H1 (cell line): ENCODE measurements around the gene RTKN2. TPM values are rescaled to one million over a fixed set of nuclear protein-coding genes. Genes with fewer than 3 reads are reported as not detected.

Source experiments
- CTCF ChIA-PET: fragments of 300-600 bp; sonication (Branson Sonifier 250); formaldehyde crosslinking; loops from one replicate; lab custom pipeline; 2021; ENCODE audit not compliant: partially characterized antibody; lab: Charles Lee
- POLR2A ChIA-PET: fragments of 300-600 bp; sonication (Branson Sonifier 250); formaldehyde crosslinking; loops from one replicate; lab custom pipeline; 2021; ENCODE audit warnings: inconsistent platforms; ENCODE audit not compliant: partially characterized antibody; lab: Charles Lee
- DNase-seq, 2 experiments: peaks; one replicate each; pipeline versions ENCODE4 v3.0.0 to v3.0.0-alpha.2; 2010 to 2022; ENCODE audit warnings: low spot score in 2 of 2, low read depth in 1 of 2, mixed read lengths in 1 of 2
- FAIRE-seq: peaks from 2 replicates; lab custom pipeline; 2011; peaks lifted over from hg19 to GRCh38; lab: Jason Lieb, UNC
- H2AFZ ChIP-seq: 2 replicates; pipeline ENCODE4 v1.8.1; 2012; ENCODE audit warnings: low read length, inconsistent platforms
- H2AK5ac ChIP-seq: 2 replicates; pipeline ENCODE4 v1.6.1; 2013; ENCODE audit warnings: low read depth, low read length
- H2BK120ac ChIP-seq: replicated peaks from 2 replicates; pipeline ENCODE3; 2013; ENCODE audit warnings: low read depth, low read length, inconsistent platforms
- H2BK12ac ChIP-seq: 2 replicates; pipeline ENCODE4 v1.6.1; 2013; ENCODE audit warnings: low read depth, low read length
- H2BK15ac ChIP-seq: 2 replicates; pipeline ENCODE4 v1.6.1; 2013; ENCODE audit warnings: low read length
- H2BK20ac ChIP-seq: 2 replicates; pipeline ENCODE4 v1.6.1; 2013; ENCODE audit warnings: low read length
- H2BK5ac ChIP-seq: 2 replicates; pipeline ENCODE4 v1.6.1; 2013; ENCODE audit warnings: low read depth, low read length
- H3K14ac ChIP-seq: 2 replicates; pipeline ENCODE4 v1.6.1; 2013; ENCODE audit warnings: inconsistent platforms; ENCODE audit not compliant: insufficient read length
- H3K18ac ChIP-seq: 2 replicates; pipeline ENCODE4 v1.6.1; 2013; ENCODE audit warnings: low read length; ENCODE audit errors: extremely low read depth
- H3K23ac ChIP-seq: 2 replicates; pipeline ENCODE4 v1.6.1; 2013; ENCODE audit warnings: inconsistent platforms; ENCODE audit not compliant: insufficient read length
- H3K23me2 ChIP-seq: 2 replicates; pipeline ENCODE4 v1.6.1; 2013; ENCODE audit warnings: low read depth, low read length
- H3K27ac ChIP-seq: 2 replicates; pipeline ENCODE4 v1.6.1; 2011; ENCODE audit warnings: low read depth, low read length, inconsistent platforms
- H3K27me3 ChIP-seq, 4 experiments: replicated peaks in 1 of 4; 1 replicate in 1 of 4; 2 replicates in 3 of 4; pipeline versions ENCODE4 v1.6.1 to v1.8.1; 2011 to 2013; ENCODE audit warnings: low read length in 3 of 4, mild to moderate bottlenecking in 3 of 4, inconsistent platforms in 2 of 4, mixed read lengths in 2 of 4, moderate library complexity in 1 of 4; ENCODE audit not compliant: control insufficient read depth in 3 of 4, insufficient read depth in 3 of 4; ENCODE audit errors: extremely low read depth in 1 of 4
- H3K36me3 ChIP-seq, 4 experiments: 2 replicates each; pipeline versions ENCODE4 v1.6.1 to v1.8.1; 2011 to 2013; ENCODE audit warnings: mild to moderate bottlenecking in 4 of 4, low read length in 3 of 4, moderate library complexity in 2 of 4, control low read depth in 1 of 4, inconsistent platforms in 1 of 4; ENCODE audit not compliant: insufficient read depth in 4 of 4, control insufficient read depth in 2 of 4
- H3K4ac ChIP-seq: replicated peaks from 2 replicates; pipeline ENCODE3; 2013; ENCODE audit warnings: low read length, low read depth, mixed read lengths, inconsistent platforms; ENCODE audit not compliant: insufficient read length
- H3K4me1 ChIP-seq, 4 experiments: replicated peaks in 1 of 4; 1 replicate in 1 of 4; 2 replicates in 3 of 4; pipeline versions ENCODE4 v1.6.1 to v1.8.1; 2011 to 2013; ENCODE audit warnings: low read length in 3 of 4, inconsistent platforms in 2 of 4, mixed read lengths in 1 of 4; ENCODE audit not compliant: insufficient read depth in 4 of 4, control insufficient read depth in 3 of 4
- H3K4me2 ChIP-seq, 2 experiments: 2 replicates each; pipeline versions ENCODE4 v1.6.1 to v1.8.1; 2011 to 2013; ENCODE audit warnings: low read depth in 2 of 2, low read length in 2 of 2, control low read depth in 1 of 2, inconsistent platforms in 1 of 2, mild to moderate bottlenecking in 1 of 2; ENCODE audit not compliant: insufficient read depth in 1 of 2
- H3K4me3 ChIP-seq, 4 experiments: fragments of 200-600, 300-600 bp in 1 of 4; sonication (generic), shearing (Covaris generic), sonication (Bioruptor Twin) in 1 of 4; 2 replicates each; pipeline versions ENCODE4 v1.5.1 to v1.8.1; 2011 to 2016; ENCODE audit warnings: low read length in 4 of 4, low read depth in 3 of 4, control low read depth in 2 of 4, inconsistent platforms in 2 of 4, mild to moderate bottlenecking in 2 of 4, mixed read lengths in 1 of 4, moderate library complexity in 1 of 4; ENCODE audit not compliant: insufficient read depth in 2 of 4; ENCODE audit errors: extremely low read depth in 1 of 4
- H3K56ac ChIP-seq: replicated peaks from 2 replicates; pipeline ENCODE3; 2013; ENCODE audit warnings: low read depth, mild to moderate bottlenecking, mixed read lengths, low read length, inconsistent platforms; ENCODE audit not compliant: insufficient read length
- H3K79me1 ChIP-seq: 2 replicates; pipeline ENCODE4 v1.6.1; 2013; ENCODE audit warnings: low read depth, low read length, control low read depth
- H3K79me2 ChIP-seq, 2 experiments: 2 replicates each; pipeline versions ENCODE4 v1.6.1 to v1.8.1; 2012 to 2013; ENCODE audit warnings: low read length in 2 of 2, mild to moderate bottlenecking in 2 of 2, inconsistent platforms in 1 of 2; ENCODE audit not compliant: insufficient read depth in 2 of 2, control insufficient read depth in 1 of 2
- H3K9ac ChIP-seq, 4 experiments: replicated peaks in 1 of 4; 1 replicate in 1 of 4; 2 replicates in 3 of 4; pipeline versions ENCODE4 v1.6.1 to v1.8.1; 2011 to 2013; ENCODE audit warnings: low read depth in 3 of 4, low read length in 3 of 4, control low read depth in 2 of 4, mild to moderate bottlenecking in 2 of 4, moderate library complexity in 2 of 4, inconsistent platforms in 1 of 4; ENCODE audit errors: extremely low read depth in 1 of 4
- H3K9me3 ChIP-seq, 2 experiments: 2 replicates each; pipeline versions ENCODE4 v1.6.1 to v1.8.1; 2012 to 2013; ENCODE audit warnings: mild to moderate bottlenecking in 2 of 2, moderate library complexity in 2 of 2, control low read depth in 1 of 2, inconsistent platforms in 1 of 2, low read depth in 1 of 2, low read length in 1 of 2, mixed read lengths in 1 of 2; ENCODE audit not compliant: insufficient read depth in 2 of 2
- H4K20me1 ChIP-seq, 2 experiments: replicated peaks in 1 of 2; 2 replicates each; pipeline versions ENCODE3 to v1.8.1; 2011 to 2013; ENCODE audit warnings: inconsistent platforms in 2 of 2, low read length in 2 of 2, mild to moderate bottlenecking in 1 of 2; ENCODE audit not compliant: insufficient read depth in 2 of 2, control insufficient read depth in 1 of 2
- H4K5ac ChIP-seq: 2 replicates; pipeline ENCODE4 v1.6.1; 2013; ENCODE audit warnings: low read length, low read depth, mixed read lengths, inconsistent platforms; ENCODE audit not compliant: insufficient read length
- H4K8ac ChIP-seq: 2 replicates; pipeline ENCODE4 v1.8.0; 2013; ENCODE audit warnings: mild to moderate bottlenecking, moderate library complexity, low read length, inconsistent platforms; ENCODE audit not compliant: insufficient read depth; ENCODE audit errors: extremely low read depth
- H4K91ac ChIP-seq: replicated peaks from 2 replicates; pipeline ENCODE3; 2013; ENCODE audit warnings: low read length, mixed read lengths, inconsistent platforms; ENCODE audit not compliant: insufficient read length
- E2F6 ChIP-seq: IDR thresholded peaks from 2 replicates; pipeline ENCODE4 v1.6.1; 2012; ENCODE audit warnings: inconsistent platforms
- FOSL1 ChIP-seq: IDR thresholded peaks from 2 replicates; pipeline ENCODE4 v1.6.1; 2011; ENCODE audit warnings: mild to moderate bottlenecking, low read depth, low read length, moderate library complexity; ENCODE audit not compliant: insufficient read depth
- KDM4A ChIP-seq: IDR thresholded peaks from one replicate; pipeline ENCODE4 v1.7.1; 2012; ENCODE audit warnings: low read depth, mild to moderate bottlenecking, moderate library complexity, low read length, inconsistent platforms; ENCODE audit not compliant: severe bottlenecking
- MAFK ChIP-seq: IDR thresholded peaks from 2 replicates; pipeline ENCODE4 v1.6.1; 2012; ENCODE audit warnings: low read depth, mild to moderate bottlenecking, improper control_type of control experiment, low read length
- POU5F1 ChIP-seq: IDR thresholded peaks from 2 replicates; pipeline ENCODE4 v1.6.1; 2011; ENCODE audit warnings: low read depth, mild to moderate bottlenecking, low read length, moderate library complexity
- RAD21 ChIP-seq, 2 experiments: IDR thresholded peaks in 1 of 2; conservative IDR thresholded peaks in 1 of 2; 2 replicates each; pipeline ENCODE4 v1.6.1; 2011; ENCODE audit warnings: low read depth in 2 of 2, low read length in 2 of 2, improper control_type of control experiment in 1 of 2, inconsistent platforms in 1 of 2, mild to moderate bottlenecking in 1 of 2, moderate library complexity in 1 of 2
- RNF2 ChIP-seq: fragments of 200-900, 300-1000 bp; sonication (generic); IDR thresholded peaks from 2 replicates; pipeline ENCODE4 v1.7.1; 2016; ENCODE audit warnings: borderline replicate concordance, low read depth, mild to moderate bottlenecking, antibody characterized with exemption, low read length; ENCODE audit not compliant: poor library complexity, severe bottlenecking; ENCODE audit errors: missing control alignments
- SIRT6 ChIP-seq: IDR thresholded peaks from one replicate; pipeline ENCODE4 v1.7.1; 2012; ENCODE audit warnings: low read length, inconsistent platforms
- TAF1 ChIP-seq: IDR thresholded peaks from 2 replicates; pipeline ENCODE4 v1.6.1; 2011; ENCODE audit warnings: mild to moderate bottlenecking, low read depth, low read length
- TAF7 ChIP-seq: optimal IDR thresholded peaks from 2 replicates; pipeline ENCODE3; 2011; ENCODE audit warnings: low read depth, mild to moderate bottlenecking, inconsistent platforms, low read length, moderate library complexity, borderline replicate concordance
- TCF12 ChIP-seq: IDR thresholded peaks from 2 replicates; pipeline ENCODE4 v1.6.1; 2011; ENCODE audit warnings: low read depth, mild to moderate bottlenecking, low read length
- WGBS, 2 experiments: shearing (Covaris generic) in 1 of 2; methylation state at CpG; one replicate each; pipeline versions ENCODE4 v1.1.6 to v1.1.7; 2013 to 2015; ENCODE audit warnings: low lambda C conversion rate in 2 of 2, mixed read lengths in 2 of 2, inconsistent platforms in 1 of 2, low coverage in 1 of 2, missing lambda C conversion rate in 1 of 2; ENCODE audit not compliant: insufficient replicate concordance in 2 of 2, insufficient coverage in 1 of 2, insufficient read length in 1 of 2; ENCODE audit errors: extremely low coverage in 1 of 2, missing lambda C conversion rate in 1 of 2; 5-methylcytosine and 5-hydroxymethylcytosine counted together
- polyA plus RNA-seq, 7 experiments: library from polyadenylated mRNA; depleted of rRNA in 3 of 7; stranded (reverse) in 5 of 7; unstranded in 2 of 7; fragments of >200 nt in 5 of 7; fragments of 200-250 nt in 2 of 7; gene quantifications; 1 replicate in 5 of 7; 2 replicates in 1 of 7; 4 replicates in 1 of 7; pipeline versions ENCODE4 v1.2.1 to v1.2.3, GENCODE V29; 2011 to 2013; ENCODE audit warnings: missing spikeins in 2 of 7, mixed read lengths in 2 of 7
- total RNA-seq: library from RNA; stranded (reverse); fragmentation: NEBNext Ultra II Directional; extraction: Animal tissue kit (Norgen Biotek cat#: 25700); gene quantifications from 2 replicates; pipeline ENCODE4 v1.2.1, GENCODE V29; 2021
- TF ChIP-seq, protein P1 (sequence below): IDR thresholded peaks from 2 replicates; pipeline ENCODE4 v1.6.1; 2012; ENCODE audit warnings: low read length, inconsistent platforms

Gene RTKN2
- total and polyA plus RNA-seq, 2 of the 8 experiments (the other 6 are each of a cell fraction or from before 2014, with no cell fraction given), result 5.1 to 24.6 TPM

DNA sequence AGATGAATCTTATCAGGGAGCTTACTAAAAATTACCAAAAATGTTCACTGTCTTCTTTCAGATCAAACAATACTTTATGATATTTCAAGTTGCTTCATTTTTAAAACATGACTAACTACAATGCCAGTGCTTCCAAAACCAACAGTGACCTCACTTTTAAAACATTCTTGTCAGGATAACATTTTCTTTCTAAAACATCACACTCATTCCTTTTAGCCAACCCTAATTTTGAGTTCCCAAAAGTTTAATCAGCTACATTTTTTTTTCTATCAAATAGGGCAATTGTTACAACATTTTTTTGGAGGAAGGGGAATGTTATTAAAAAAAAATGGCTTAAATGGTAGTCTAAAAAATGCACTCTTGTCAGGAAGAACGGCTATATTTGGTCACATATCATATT is 37.3 kb downstream of the RTKN2 start:
- Histone ChIP-seq H2BK120ac (no peak overlapping the region), H3K4ac (no peak overlapping the region), H2AK5ac (no peak overlapping the region), H3K9me3 (no peaks in the 10 kb centered on the region), H3K18ac (no peak overlapping the region), H3K79me1 (no peaks in the 10 kb centered on the region), H3K36me3 (peaks cover 0 to 9% (median 0%) of the 10 kb centered on the region in 4 experiments; a peak in 2 of 8 replicates), H3K79me2 (no peaks in the 10 kb centered on the region), H3K4me2 (no peak overlapping the region), H4K8ac (no peak overlapping the region), H3K27ac (no peak overlapping the region), H4K20me1 (no peaks in the 10 kb centered on the region), H2AFZ (no peak overlapping the region), H3K23me2 (no peaks in the 10 kb centered on the region), H4K5ac (no peak overlapping the region), H3K23ac (no peak overlapping the region), H3K4me3 (no peak overlapping the region), H3K4me1 (no peaks in the 10 kb centered on the region), H4K91ac (no peak overlapping the region), H3K14ac (no peak overlapping the region), H3K56ac (no peak overlapping the region), H2BK15ac (no peak overlapping the region), H2BK12ac (no peak overlapping the region), H3K27me3 (no peaks in the 10 kb centered on the region), H2BK5ac (no peak overlapping the region), H2BK20ac (no peak overlapping the region), H3K9ac (no peak overlapping the region)
- 100% methylated on average over 1 of the region's 1 CpG; no CpG with 5 or more reads in 1 of the 2 experiments for WGBS, 2 experiments
- ChIA-PET CTCF (no interaction called here), POLR2A (no interaction called here)
- FAIRE-seq (no peak), DNase-seq (no peak)
- TF ChIP-seq E2F6, result no peak
- TF ChIP-seq RAD21 (IDR thresholded peaks at IDR 0.05 in 1 of 2, conservative IDR thresholded peaks at IDR 0.05 in 1 of 2; ENCODE audit: low read depth in 2 of 2, low read length in 2 of 2), result no peak
- TF ChIP-seq, protein P1, sequence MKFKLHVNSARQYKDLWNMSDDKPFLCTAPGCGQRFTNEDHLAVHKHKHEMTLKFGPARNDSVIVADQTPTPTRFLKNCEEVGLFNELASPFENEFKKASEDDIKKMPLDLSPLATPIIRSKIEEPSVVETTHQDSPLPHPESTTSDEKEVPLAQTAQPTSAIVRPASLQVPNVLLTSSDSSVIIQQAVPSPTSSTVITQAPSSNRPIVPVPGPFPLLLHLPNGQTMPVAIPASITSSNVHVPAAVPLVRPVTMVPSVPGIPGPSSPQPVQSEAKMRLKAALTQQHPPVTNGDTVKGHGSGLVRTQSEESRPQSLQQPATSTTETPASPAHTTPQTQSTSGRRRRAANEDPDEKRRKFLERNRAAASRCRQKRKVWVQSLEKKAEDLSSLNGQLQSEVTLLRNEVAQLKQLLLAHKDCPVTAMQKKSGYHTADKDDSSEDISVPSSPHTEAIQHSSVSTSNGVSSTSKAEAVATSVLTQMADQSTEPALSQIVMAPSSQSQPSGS, result no peak
- no peak for TF ChIP-seq TAF7
- no peak for TF ChIP-seq TCF12
- no peak for TF ChIP-seq FOSL1
- no peak for TF ChIP-seq MAFK
- no peak for TF ChIP-seq KDM4A
- no peak for TF ChIP-seq POU5F1
- no peak for TF ChIP-seq TAF1
- TF ChIP-seq SIRT6, result no peak
- TF ChIP-seq RNF2, result no peak
